ENCODE measurements around the gene LAIR1.
"Not testable (repeated sequence)": the region's sequence is repeated elsewhere in the genome, so short reads cannot be mapped to it uniquely, and the experiment has no call there.

The LAIR1 gene

GRCh38 chr19:54343868-54344267 lies 20.9 kb downstream of the LAIR1 start:
- DNase-seq (ENCODE audit: low read depth in 1 of 2, low spot score in 1 of 2): no peak

- no peak for DNase-seq (ENCODE audit: low read depth in 1 of 2, low spot score in 1 of 2)
Measured at GRCh38 chr19:54341295-54341694, 23.4 kb downstream of the LAIR1 start.

DNA sequence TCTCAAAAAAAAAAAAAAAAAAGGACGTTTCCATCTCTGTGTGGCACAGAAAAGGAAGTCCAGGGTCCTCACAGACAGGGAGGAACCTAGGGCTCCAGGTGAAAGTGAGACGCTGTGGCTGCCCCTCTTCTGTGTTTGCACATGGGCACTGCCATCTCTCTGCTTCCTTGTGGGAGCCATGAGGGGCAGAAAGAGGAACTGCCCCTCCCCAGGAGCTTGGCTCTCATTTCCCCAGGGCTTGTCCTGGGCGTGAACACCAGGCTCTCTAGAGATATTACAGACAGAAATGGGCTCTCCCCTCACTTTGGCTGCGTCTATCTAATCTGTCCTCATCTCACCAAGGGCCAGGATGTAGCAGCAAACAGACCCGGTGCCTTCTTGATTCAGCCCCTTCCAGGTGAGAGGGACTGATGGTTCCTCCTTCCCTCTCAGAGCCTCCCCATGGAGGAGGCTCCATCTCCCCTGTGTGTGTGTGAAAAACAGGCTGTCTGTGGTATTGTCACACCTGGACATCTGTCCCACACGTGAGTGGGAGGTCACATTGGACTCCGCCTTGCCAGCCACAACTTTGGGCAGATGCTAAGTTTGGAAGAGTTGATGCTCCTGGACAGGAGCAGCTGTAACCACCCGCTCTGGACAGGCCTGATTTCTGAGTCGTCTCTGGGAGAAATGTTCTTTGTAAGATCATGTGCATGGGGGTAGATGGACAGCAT lies 24.9 kb downstream of the LAIR1 start:
- DNase-seq (ENCODE audit: low read depth in 1 of 2, low spot score in 1 of 2): no peak

DNA sequence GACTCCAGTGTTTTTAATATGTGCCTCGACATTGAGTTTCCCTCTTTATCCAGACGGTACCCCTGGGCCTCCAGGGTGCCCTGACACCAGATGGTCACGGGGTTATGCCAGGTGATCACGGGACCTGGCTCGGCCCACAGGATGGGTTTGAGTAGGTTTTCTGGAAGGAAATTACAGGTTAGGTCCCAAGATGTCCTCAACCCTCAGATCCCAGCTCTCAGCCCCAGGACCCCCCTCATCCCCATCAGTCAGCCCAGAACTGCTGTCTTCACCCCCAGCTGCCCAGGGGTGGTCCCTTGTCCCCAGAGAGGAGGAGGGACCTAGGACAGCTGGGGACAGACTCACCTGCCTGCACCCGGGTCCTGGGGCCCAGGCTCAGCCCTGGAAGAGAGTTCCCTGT lies 26.2 kb downstream of the LAIR1 start:
- no peak for DNase-seq (ENCODE audit: low read depth in 1 of 2, low spot score in 1 of 2)

DNA sequence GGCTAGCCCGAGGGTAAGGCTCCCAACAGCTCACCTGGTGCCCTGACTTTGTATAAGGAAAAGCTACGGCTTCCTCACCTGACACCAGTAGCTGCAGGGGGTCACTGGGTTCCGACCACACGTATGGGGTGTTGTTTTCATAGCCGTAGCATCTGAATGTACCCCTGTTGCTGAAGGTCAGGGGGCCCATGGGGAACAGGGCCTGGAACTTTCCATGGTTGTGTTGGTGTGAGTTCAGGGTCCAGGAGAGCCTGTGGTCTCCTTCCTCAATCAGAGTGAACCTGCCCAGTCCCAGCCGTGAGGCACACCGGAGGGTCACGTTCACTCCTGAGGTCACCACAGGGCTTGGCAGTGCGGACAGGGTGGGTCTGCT lies 26.9 kb downstream of the LAIR1 start:
- DNase-seq (ENCODE audit: low read depth in 1 of 2, low spot score in 1 of 2): no peak

DNA sequence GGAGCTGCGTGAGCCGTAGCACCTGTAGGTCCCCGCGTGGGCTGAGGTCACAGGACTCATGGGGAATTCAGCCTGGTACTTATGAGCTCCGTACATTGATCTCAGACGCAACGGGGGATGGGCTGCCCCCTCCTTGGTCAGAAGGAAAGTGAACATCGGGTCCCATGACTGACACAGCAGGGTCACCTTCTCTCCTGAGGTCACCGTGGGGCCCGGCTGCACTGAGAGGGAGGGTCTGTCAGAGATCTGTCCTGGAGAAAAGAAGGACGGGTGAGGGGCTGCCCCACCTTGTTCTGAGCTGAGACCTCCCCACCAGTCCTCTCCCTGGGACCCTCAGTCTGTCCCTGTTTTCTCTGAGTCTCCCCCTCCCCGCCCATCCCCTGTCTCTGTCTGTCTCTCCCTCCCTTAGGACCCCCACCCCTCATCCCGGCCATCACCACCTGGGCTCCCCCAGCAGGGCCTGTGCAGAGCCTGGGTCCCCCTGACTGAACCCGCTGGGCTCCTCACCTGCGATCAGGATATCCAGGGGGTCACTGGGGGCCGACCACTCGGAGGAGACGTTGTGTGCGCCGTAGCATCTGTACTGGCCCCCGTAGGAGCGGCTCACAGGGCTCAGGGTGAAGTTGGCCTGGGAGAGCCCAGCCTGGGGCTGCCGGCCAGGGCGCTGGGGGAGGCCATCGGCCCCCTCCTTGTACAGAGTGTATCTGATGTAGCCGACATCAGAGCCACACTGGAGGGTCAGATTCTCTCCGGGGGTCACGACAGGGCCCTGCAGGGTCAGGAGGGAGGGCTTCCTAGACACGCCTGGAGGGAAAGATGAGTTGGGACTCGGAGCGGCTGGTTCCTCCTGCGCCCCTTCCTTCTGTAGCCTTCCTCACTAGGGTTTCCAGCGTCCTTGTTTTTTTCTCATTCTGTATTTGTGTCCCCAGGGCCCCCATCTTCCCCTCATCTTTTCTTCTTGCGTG lies 27.6 kb downstream of the LAIR1 start:
- no peak for DNase-seq (ENCODE audit: low read depth in 1 of 2, low spot score in 1 of 2)

DNA sequence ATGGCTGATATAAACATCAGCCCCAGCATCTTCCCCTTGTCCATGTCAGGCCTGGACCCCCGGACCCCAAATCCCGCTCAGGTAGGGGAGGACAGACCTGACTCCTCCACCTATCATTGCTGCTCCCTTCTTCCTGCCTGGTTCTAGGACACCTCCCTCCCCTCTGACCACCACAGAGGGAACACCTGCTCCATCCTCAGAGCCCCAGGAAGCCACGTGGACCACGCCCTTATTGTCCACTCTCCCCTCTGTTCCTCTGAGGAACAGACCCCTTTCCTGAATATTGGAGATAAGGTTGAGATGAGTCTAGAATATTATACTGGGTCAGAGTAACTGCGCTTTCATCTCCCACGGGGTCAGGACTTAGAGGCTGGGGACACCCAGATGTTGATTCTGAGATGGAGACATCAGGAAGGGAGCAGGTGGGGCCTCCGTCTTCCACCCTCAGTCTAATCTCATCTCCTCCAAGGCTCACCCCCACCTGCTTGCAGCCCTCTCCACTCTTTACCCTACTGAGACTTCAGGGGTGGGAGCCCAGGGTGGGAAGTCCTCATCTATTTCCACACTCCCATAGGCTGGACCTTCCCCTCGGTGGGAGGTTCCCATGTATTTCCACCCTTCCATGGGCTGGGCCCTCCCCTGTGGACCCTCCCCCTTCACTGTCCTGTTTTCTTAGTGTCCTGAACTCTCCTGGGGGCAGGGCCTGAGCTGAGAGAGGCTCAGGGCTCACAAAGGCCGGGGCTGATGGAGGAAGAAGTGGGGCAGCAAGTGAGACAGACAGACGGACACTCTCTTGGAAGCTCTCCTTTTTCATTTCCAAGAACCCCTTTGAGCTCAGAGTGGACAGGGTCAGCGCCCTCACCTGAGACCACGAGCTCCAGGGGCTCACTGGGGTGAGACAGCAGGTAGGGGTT lies 28.5 kb downstream of the LAIR1 start:
- no peak for DNase-seq (ENCODE audit: low read depth in 1 of 2, low spot score in 1 of 2)

GRCh38 chr19:54335164-54335563 lies 29.6 kb downstream of the LAIR1 start:
- DNase-seq (ENCODE audit: low read depth in 1 of 2, low spot score in 1 of 2): no peak

GRCh38 chr19:54333586-54334298 lies 31.0 kb downstream of the LAIR1 start:
- DNase-seq (ENCODE audit: low read depth in 1 of 2, low spot score in 1 of 2): no peak

DNA sequence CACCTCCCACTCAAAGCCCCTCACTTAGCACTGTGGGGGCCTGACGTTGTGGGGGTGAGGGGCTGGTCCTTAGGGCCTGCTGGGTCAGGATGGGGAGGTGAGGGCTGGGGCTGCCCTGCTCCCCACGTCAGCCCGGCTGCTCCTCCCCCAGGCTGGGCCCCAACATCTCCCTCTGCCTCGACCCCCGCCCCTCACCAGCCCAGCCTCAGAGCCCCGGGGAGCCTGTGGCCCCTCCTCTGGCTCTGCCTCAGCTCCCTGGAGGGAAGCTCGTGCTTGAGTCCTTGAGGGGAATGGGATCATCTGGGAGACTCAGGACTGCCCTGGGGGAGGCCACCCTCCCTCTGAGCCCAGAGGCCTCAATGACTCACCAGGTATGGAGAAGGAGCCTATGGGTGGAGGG lies 32.6 kb downstream of the LAIR1 start:
- no peak for DNase-seq (ENCODE audit: low read depth in 1 of 2, low spot score in 1 of 2)

- no peak for DNase-seq (ENCODE audit: low read depth in 1 of 2, low spot score in 1 of 2)
Measured at GRCh38 chr19:54331626-54332025, 33.1 kb downstream of the LAIR1 start.

GRCh38 chr19:54329476-54330165 lies 35.1 kb downstream of the LAIR1 start:
- DNase-seq (ENCODE audit: low read depth in 1 of 2, low spot score in 1 of 2): no peak

DNA sequence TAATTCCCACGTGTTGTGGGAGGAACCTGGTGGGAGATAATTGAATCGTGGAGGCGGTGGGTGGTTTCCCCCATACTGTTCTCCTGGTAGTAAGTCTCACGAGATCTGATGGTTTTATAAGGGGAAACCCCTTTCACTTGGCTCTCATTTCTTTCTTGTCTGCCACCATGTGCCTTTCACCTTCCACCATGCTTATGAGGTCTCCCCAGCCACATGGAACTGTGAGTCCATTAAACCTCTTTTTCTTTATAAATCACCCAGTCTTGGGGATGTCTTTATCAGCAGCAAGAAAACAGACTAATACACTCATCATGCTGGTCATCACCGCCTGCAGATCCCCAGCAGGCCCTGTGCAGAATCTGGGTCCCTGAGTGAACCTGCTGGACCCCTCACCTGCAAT lies 36.0 kb downstream of the LAIR1 start:
- not testable (repeated sequence) for DNase-seq (ENCODE audit: low read depth in 1 of 2, low spot score in 1 of 2)

GRCh38 chr19:54325631-54326030 lies 39.1 kb downstream of the LAIR1 start:
- no peak for DNase-seq (ENCODE audit: low read depth in 1 of 2, low spot score in 1 of 2)

DNA sequence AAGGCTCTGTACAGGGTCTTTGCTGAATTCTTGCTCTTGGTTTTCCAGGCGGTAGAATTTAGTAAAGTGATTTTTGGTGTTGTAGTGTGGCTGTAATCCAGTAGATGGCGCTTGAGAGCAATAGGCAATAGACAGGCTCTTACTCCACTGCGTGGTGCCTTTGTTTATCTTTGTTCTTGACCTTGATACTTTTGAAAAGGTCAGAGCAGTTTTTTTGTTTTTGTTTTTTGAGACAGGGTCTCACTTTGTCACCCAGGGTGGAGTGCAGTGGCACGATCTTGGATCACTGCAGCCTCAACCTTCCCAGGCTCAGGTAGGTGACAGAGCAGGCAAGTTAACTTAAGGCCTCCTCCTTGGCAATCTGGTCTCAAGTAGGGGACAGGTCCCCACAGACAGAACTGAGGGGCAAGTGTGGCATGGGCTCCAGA lies 39.5 kb downstream of the LAIR1 start:
- peak in 1 of 2 donors; percentile 51 for DNase-seq (ENCODE audit: low read depth in 1 of 2, low spot score in 1 of 2)

GRCh38 chr19:54324071-54324470 lies 40.7 kb downstream of the LAIR1 start:
- DNase-seq (ENCODE audit: low read depth in 1 of 2, low spot score in 1 of 2): no peak

DNA sequence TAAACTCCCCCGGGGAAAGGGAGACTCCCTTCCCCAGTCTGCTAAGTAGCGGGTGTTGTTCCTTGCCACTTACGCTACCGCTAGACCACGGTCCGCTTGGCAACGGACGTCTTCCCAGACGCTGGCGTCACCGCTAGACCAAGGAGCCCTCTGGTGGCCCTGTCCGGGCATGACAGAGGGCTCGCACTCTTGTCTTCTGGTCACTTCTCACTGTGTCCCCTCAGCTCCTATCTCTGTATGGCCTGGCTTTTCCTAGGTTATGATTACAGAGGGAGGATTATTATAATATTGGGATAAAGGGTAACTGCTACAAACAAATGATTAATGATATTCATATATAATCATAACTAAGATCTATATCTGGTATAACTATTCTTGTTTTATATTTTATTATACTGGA lies 41.8 kb downstream of the LAIR1 start:
- not testable (repeated sequence) for DNase-seq (ENCODE audit: low read depth in 1 of 2, low spot score in 1 of 2)

DNA sequence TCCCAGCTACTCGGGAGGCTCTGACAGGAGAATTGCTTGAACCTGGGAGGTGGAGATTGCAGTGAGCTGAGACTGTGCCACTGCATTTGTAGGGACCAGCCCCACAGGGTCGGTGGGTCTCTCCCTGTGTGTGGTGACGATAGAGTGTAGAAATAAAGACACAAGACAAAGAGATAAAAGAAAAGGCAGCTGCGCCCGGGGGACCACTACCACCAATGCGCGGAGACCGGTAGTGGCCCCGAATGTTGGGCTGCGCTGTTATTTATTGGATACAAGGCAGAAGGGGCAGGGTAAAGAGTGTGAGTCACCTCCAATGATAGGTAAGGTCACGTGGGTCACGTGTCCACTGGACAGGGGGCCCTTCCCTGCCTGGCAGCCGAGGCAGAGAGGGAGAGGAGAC lies 42.4 kb downstream of the LAIR1 start:
- not testable (repeated sequence) for DNase-seq (ENCODE audit: low read depth in 1 of 2, low spot score in 1 of 2)

DNA sequence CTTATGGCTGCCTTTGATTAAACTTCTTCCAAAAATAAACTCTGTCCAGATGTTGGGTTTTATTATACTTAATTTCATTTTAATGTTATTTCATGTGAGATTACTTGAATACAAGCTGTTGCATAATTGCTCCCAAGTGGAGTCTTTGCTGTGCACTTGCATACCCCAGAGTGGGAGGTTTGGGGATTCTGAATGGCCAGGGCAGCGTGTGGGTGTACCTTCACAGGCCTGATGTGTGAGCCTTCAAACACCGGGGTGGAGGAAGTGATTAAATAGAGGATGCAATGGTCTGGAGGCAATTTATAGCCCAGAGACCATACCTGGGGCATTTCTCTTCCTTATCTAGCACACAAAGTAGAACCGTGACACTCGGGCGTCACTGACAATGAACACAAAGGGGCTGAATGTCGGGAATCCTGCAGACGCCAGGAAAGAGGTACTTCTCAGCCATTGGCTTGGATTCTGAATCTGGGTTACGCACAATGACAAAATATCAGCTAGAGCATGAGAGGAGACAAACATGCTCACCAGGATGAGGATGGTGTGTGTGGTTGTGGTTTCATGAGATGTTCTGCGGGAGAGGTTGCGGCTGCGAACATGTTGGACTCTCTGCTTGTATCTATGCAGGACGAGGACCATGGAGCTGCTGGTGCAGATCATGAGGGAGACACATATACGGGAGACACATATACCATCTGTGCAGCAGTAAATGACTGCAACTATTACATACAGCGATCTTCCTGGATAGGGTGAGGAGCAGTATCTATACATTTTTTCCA lies 44.6 kb downstream of the LAIR1 start:
- no peak for DNase-seq (ENCODE audit: low read depth in 1 of 2, low spot score in 1 of 2)
